ENCODE data around the gene TMEM115.

TMEM115 gene

DNA sequence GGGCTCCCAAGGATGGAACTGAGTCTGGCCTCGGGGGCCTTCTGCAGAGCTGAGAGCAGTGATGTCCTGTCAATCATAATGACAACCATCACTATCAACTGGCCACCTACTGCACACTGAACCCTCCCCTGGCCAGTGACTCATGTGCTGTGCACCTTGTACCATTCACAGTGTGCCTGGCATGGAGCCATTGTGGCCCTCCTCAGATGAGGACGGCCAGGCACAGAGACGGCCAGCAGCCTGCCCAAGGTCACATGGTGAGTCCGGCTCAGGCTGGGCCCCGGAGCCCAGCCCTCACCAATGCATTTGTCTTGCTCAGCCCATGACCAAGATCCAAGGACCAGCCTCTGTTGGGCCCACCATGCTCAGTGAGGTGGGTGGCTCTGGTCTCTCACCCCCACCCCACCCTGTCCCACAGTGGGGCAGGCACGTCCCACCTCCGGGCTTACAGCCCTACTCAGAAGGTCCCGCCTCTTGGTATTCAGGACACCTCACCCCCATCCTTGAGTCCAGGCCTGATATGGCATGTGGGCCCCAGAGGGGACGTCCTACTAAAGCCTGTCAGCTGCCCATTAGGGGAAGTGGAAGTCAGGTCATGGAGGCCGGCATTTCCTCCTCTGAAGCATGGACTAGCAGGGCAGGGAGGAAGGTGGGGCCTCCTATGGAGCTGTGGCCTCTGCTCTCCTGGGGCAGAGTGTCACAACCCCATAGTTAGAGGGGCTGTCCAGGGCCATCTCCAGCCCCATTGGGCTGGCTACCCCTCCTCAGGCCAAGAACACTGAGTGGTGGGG is 35.9 kb upstream of the TMEM115 start:
- H3K4me3 ChIP-seq (ENCODE audit: low read length) = no peak overlapping the region
- TF ChIP-seq, protein P1, sequence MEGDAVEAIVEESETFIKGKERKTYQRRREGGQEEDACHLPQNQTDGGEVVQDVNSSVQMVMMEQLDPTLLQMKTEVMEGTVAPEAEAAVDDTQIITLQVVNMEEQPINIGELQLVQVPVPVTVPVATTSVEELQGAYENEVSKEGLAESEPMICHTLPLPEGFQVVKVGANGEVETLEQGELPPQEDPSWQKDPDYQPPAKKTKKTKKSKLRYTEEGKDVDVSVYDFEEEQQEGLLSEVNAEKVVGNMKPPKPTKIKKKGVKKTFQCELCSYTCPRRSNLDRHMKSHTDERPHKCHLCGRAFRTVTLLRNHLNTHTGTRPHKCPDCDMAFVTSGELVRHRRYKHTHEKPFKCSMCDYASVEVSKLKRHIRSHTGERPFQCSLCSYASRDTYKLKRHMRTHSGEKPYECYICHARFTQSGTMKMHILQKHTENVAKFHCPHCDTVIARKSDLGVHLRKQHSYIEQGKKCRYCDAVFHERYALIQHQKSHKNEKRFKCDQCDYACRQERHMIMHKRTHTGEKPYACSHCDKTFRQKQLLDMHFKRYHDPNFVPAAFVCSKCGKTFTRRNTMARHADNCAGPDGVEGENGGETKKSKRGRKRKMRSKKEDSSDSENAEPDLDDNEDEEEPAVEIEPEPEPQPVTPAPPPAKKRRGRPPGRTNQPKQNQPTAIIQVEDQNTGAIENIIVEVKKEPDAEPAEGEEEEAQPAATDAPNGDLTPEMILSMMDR (conservative IDR thresholded peaks at IDR 0.05; ENCODE audit: low read length) = no peak
- DNase-seq (ENCODE audit: low read depth) = no peak

DNA sequence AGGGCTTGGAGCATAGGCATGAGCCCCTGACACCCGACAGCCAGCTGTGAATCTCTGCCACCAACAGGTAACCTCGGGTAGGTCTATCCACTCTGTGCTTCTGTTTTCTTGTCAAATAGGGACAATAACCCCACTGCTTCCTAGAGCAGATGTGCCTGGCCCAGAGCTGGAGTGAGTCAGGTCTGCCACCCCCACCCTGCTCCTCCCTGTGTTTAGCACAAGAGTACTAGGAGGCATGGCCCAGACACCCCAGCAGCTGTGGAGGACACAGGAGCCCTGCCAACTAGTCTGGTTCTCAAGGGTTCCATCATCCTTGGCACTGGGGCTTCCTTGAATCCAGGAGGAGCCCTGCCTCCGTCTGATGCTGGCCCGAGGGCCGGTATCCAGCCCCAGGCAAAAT is 33.7 kb upstream of the TMEM115 start:
- no peak overlapping the region for H3K4me3 ChIP-seq (ENCODE audit: low read length)
- no peak for DNase-seq (ENCODE audit: low read depth)
- TF ChIP-seq, protein P1 (conservative IDR thresholded peaks at IDR 0.05; ENCODE audit: low read length) = no peak

DNA sequence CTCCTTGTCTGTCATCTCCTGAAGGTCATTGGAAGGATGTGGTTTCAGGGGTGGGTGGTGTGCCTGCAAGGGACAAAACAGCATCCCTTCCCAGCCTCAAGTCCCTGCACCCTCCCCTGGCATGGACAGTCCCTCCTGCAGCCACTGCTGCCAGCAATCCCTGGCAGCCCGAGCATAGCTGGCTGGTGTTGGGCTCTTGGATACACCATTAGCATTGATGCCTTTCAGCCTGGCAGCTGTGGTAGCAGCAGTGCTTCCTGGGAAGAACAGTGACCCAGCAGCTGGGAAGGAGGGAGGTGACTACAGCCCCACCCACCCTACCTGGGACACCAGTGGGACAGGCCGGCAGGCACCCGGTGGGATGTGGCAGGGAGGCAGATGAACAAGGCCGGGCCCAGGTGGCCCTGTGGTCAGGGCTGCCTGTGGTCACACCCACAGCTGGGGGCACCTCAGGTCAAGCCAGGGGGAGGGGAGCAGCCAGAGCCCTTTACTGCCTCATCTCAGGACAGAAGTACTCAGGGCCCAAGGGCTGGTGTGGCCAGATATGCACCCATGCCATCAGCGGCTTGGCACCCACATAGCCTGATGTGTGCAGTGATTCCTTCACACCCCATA is 32.9 kb upstream of the TMEM115 start:
- H3K4me3 ChIP-seq (ENCODE audit: low read length) = no peak overlapping the region
- TF ChIP-seq, protein P1 (conservative IDR thresholded peaks at IDR 0.05; ENCODE audit: low read length) = no peak
- DNase-seq (ENCODE audit: low read depth) = no peak

DNA sequence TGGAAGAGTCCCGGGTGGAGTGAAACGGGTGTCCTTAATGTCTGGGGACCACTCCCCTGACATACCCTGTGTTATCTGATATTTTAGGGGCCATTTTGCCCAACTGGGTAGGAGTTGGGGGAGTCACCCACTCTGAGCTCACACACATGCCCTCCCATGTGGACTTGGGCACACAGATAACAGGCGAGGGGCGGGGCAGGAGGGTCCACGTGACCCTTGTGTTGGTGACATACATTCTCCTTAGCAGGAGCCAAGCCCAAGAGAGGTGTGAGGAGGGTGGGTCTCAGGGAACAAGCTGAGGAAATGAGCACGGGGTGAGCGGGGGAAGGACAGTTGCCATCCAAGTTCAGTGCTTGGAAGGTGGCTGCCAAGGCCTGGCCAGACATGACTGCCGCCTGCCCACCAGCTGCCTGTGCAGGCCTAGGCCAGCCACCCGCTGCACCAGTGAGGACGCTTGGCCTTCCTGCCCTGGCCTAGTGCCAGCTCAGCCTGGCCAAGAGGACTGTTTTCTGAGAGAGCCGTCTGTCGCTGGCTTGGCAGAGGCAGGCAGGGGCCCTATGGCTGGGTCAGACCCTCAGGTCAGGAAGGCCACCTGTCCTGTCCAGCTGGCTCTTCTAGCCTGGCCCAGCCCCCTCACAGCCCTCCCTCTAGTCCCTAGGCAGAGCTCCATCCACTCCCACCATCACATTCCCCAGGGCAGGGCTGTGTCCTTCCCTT is 31.3 kb upstream of the TMEM115 start:
- no peak overlapping the region for H3K4me3 ChIP-seq (ENCODE audit: low read length)
- TF ChIP-seq, protein P1 (conservative IDR thresholded peaks at IDR 0.05; ENCODE audit: low read length) = no peak
- no peak for DNase-seq (ENCODE audit: low read depth)

DNA sequence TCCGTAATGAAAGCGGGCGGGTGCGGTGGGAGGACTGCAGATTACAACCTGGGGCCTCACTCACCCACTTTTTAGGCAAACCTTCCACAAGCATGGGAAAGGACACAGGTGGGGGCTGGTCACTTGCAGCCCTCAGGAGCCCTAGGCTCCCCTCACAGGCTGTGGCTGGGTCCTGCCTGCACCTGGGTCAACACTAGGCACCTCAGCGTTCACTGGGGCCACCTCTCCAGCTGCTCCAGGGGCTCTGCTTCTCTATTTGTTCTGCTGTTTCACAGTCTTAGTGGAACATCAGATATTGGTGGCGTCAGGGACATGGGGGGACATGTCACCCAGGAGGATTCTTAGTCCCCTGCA is 30.1 kb upstream of the TMEM115 start:
- TF ChIP-seq, protein P1 (conservative IDR thresholded peaks at IDR 0.05; ENCODE audit: low read length) = no peak
- no peak overlapping the region for H3K4me3 ChIP-seq (ENCODE audit: low read length)
- no peak for DNase-seq (ENCODE audit: low read depth)

DNA sequence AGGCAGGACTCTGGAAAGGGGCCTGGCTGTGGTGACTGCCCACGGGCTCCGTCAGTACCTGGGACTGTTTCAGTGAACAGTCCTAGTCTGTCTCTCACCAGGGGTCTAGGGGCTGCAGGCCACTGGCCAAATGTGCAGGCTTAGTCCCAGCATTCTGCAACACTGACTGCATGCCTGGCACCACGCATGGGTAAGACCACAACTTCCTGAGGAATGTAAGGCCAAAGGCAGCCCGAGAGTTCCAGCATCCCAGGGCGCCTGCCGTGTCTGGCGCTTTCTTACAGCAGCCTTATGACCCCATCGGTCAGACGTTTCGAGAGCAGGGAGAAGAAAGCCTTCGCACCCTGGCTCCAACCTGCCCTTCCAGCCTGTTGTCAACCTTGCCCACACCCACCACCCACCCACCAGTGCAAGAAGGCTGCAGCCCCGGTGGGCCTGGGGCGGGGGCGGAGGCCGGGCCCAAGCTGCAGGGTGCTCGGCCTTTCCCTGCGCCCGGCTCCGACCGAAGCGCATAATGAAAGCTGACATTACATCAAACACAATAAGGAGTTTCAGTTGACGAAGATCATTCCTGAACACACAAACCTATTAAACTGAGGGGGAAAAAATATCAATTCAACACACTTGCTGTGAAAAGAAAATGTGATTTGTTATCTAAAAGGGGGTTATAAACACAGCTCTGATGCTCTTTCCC is 29.5 kb upstream of the TMEM115 start:
- TF ChIP-seq, protein P1 (conservative IDR thresholded peaks at IDR 0.05; ENCODE audit: low read length) = no peak
- H3K4me3 ChIP-seq (ENCODE audit: low read length) = no peak overlapping the region
- peak; percentile 11 for DNase-seq (ENCODE audit: low read depth)
